ENCODE data around the gene SV2C. TPM values are rescaled to one million over a fixed set of nuclear protein-coding genes. Genes with fewer than 3 reads are reported as not detected.

Gene SV2C
- total RNA-seq, 1 experiment from 2014 or later: not detected

DNA sequence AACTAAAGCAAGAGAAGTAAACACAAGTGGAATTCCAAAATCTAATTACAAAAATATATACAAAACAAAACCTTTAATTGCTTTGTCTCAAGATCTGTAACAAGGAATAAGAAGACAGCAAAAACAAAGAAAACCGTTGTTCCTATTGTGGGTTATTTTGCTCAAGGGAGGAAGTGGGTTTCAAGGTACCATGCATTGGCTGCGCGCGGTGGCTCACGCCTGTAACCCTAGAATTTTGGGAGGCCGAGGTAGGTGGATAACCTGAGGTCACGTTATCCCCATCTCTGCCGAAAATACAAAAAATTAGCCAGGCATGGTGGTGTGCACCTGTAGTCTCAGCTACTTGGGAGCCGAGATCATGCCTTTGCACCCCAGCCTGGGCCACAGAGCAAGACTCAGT is 307.8 kb downstream of the SV2C start:
- BruUV-seq (replicated peaks): no TSS peak
- CTCF ChIA-PET: no interaction called here
- Histone ChIP-seq H3K27ac (ENCODE audit: low read depth, low read length) (no peak overlapping the region), H3K79me2 (ENCODE audit: insufficient read depth, low read length) (no peaks in the 10 kb centered on the region), H2AFZ (ENCODE audit: low read depth, low read length, poor library complexity, severe bottlenecking) (no peak overlapping the region), H3K9ac (ENCODE audit: low read length) (no peak overlapping the region), H3K9me2 (ENCODE audit: insufficient read depth) (no peaks in the 10 kb centered on the region), H3K4me2 (ENCODE audit: low read length) (no peak overlapping the region), H3K4me1 (ENCODE audit: control insufficient read depth in 1 of 2, insufficient read depth in 2 of 2, low read length in 2 of 2) (no peaks in the 10 kb centered on the region), H3K27me3 (ENCODE audit: insufficient read depth, low read length) (no peaks in the 10 kb centered on the region), H3K9me3 (ENCODE audit: control insufficient read depth in 1 of 2, insufficient read depth in 1 of 2, low read depth in 1 of 2, low read length in 2 of 2) (no peaks in the 10 kb centered on the region), H3K36me3 (ENCODE audit: control insufficient read depth in 1 of 2, insufficient read depth in 2 of 2, low read length in 2 of 2) (no peaks in the 10 kb centered on the region), H4K20me1 (ENCODE audit: insufficient read depth) (no peaks in the 10 kb centered on the region), H3K4me3 (replicated peaks in 1 of 2; ENCODE audit: low read depth in 1 of 2, low read length in 2 of 2) (no peak overlapping the region)
- intact Hi-C loops (cut with micrococcal nuclease): no loop called here
- ATAC-seq (no peak), DNase-seq (ENCODE audit: low read depth, low spot score) (no peak)
- RAD21 ChIA-PET (ENCODE audit: low non-redundant PET in 1 of 2, low total read pairs in 2 of 2, uncharacterized antibody in 2 of 2, unreplicated experiment in 2 of 2): no interaction called here
- POLR2A ChIA-PET: no interaction called here
- no peak for TF ChIP-seq POLR2A (IDR thresholded peaks at IDR 0.05; ENCODE audit: borderline replicate concordance, extremely low read depth, insufficient read depth, insufficient read length)
- TF ChIP-seq EZH2 (IDR thresholded peaks at IDR 0.05): no peak
- TF ChIP-seq, protein P1, sequence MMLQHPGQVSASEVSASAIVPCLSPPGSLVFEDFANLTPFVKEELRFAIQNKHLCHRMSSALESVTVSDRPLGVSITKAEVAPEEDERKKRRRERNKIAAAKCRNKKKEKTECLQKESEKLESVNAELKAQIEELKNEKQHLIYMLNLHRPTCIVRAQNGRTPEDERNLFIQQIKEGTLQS (IDR thresholded peaks at IDR 0.05): no peak
- no peak for TF ChIP-seq CBX3 (IDR thresholded peaks at IDR 0.05; ENCODE audit: low read depth)
- TF ChIP-seq YY1 (IDR thresholded peaks at IDR 0.05; ENCODE audit: extremely low read depth, insufficient replicate concordance, low read depth, low read length): no peak
- TF ChIP-seq REST (IDR thresholded peaks at IDR 0.05; ENCODE audit: low read depth): no peak
- TF ChIP-seq EZH2phosphoT487 (IDR thresholded peaks at IDR 0.05; ENCODE audit: borderline replicate concordance): no peak
- TF ChIP-seq, protein P2, sequence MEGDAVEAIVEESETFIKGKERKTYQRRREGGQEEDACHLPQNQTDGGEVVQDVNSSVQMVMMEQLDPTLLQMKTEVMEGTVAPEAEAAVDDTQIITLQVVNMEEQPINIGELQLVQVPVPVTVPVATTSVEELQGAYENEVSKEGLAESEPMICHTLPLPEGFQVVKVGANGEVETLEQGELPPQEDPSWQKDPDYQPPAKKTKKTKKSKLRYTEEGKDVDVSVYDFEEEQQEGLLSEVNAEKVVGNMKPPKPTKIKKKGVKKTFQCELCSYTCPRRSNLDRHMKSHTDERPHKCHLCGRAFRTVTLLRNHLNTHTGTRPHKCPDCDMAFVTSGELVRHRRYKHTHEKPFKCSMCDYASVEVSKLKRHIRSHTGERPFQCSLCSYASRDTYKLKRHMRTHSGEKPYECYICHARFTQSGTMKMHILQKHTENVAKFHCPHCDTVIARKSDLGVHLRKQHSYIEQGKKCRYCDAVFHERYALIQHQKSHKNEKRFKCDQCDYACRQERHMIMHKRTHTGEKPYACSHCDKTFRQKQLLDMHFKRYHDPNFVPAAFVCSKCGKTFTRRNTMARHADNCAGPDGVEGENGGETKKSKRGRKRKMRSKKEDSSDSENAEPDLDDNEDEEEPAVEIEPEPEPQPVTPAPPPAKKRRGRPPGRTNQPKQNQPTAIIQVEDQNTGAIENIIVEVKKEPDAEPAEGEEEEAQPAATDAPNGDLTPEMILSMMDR (IDR thresholded peaks at IDR 0.05 in 2 of 3, conservative IDR thresholded peaks at IDR 0.05 in 1 of 3; ENCODE audit: borderline replicate concordance in 1 of 3, insufficient read depth in 1 of 3, low read depth in 2 of 3, low read length in 2 of 3): no peak
- no peak for TF ChIP-seq TCF7L2 (IDR thresholded peaks at IDR 0.05; ENCODE audit: borderline replicate concordance, extremely low read depth, insufficient read depth, insufficient read length)
- no peak for TF ChIP-seq POLR2AphosphoS5 (IDR thresholded peaks at IDR 0.05; ENCODE audit: low read depth, low read length)
- no peak for TF ChIP-seq SP1 (IDR thresholded peaks at IDR 0.05; ENCODE audit: low read depth)
- TF ChIP-seq RAD21 (IDR thresholded peaks at IDR 0.05; ENCODE audit: low read depth): no peak
- TF ChIP-seq MAX (IDR thresholded peaks at IDR 0.05): no peak

Data from HCT116 (cell line).